ENCODE data around the gene BFAR. TPM values are rescaled to one million over a fixed set of nuclear protein-coding genes. Genes with fewer than 3 reads are reported as not detected.
A peak's percentile ranks its signal among the peaks of the same experiment; 100 is the strongest.

Gene BFAR, protein sequence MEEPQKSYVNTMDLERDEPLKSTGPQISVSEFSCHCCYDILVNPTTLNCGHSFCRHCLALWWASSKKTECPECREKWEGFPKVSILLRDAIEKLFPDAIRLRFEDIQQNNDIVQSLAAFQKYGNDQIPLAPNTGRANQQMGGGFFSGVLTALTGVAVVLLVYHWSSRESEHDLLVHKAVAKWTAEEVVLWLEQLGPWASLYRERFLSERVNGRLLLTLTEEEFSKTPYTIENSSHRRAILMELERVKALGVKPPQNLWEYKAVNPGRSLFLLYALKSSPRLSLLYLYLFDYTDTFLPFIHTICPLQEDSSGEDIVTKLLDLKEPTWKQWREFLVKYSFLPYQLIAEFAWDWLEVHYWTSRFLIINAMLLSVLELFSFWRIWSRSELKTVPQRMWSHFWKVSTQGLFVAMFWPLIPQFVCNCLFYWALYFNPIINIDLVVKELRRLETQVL
- total RNA-seq (ENCODE audit: low replicate concordance): 49.1 and 67.6 TPM in 2 replicates
- long read RNA-seq, transcript BFAR-203 (4 exons, 1,414 nt): minor isoform, 12 of 222 reads
- long read RNA-seq, transcript BFAR-201 (8 exons, 3,039 nt): major isoform, 175 of 222 reads
- long read RNA-seq, partial matches to known transcripts: 7 of 222 reads
- long read RNA-seq, other reads (novel, unspliced or antisense): 24 of 222 reads

DNA sequence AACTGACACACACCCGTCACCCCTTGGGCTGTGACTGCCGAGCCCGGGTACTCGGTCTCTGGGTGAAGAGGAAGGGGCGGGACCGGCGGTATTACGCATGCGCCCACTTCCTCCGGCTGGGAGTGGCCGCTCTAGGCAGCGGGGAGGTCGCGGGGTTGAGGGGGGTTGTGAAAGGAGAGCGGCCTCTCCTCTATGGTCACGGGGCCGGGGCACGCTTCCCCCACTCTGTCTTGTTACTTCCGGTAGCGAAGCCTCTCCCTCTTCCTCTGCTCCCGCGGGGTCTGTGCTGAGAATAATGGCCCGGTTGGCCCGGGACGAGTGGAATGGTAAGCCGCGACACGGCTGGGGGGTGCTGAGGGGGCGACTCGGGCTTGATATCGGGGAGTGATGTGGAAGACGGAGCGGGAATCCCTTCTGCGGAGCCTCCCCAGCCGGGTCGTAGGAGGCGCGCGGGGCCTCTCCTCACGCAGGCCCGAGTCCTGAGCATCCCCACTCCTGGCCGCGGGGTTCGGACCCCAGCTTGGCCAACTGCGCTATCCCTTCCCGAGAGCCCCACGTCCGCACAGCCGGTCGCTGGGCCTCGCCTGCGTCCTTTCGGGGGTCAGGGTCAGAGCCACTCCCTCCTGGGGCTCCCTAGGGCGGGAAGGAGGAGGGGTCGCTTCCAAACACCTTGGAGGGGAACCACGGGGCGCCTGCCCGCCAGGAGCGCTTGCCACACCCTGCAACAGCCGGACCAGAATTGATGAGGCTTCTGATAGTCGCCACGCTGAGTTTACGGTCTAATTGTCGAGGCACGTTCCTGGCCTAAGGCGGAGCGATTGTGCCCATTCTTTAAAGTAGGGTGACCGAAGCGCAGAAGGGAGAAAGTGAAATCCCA is at the start of gene BFAR:
TSS of gene BFAR (plus strand) at position 259 of the 877 bp plus-strand sequence. CDS start 11,396 bp downstream, outside the sequence.
- Mint-ChIP-seq H3K9me3 (peaks cover 5% of the 10 kb centered on the region), H3K27me3 (no peaks in the 10 kb centered on the region), H3K36me3 (no peaks in the 10 kb centered on the region), H3K4me3 (peak within 1 kb of the TSS; percentile 100), H3K4me1 (ENCODE audit: unreplicated experiment) (peaks cover 40% of the 10 kb centered on the region), H3K27ac (peak within 1 kb of the TSS; percentile 99)
- no peak for TF ChIP-seq CTCF (conservative IDR thresholded peaks at IDR 0.05)
- DNase-seq (ENCODE audit: extremely low spot score, unreplicated experiment): peak; percentile 99

- Mint-ChIP-seq H3K4me3 (no peak overlapping the region), H3K36me3 (peaks cover 22% of the 10 kb centered on the region), H3K9me3 (no peaks in the 10 kb centered on the region), H3K27ac (no peak overlapping the region), H3K4me1 (ENCODE audit: unreplicated experiment) (no peaks in the 10 kb centered on the region), H3K27me3 (no peaks in the 10 kb centered on the region)
- TF ChIP-seq CTCF (conservative IDR thresholded peaks at IDR 0.05): no peak
- no peak for DNase-seq (ENCODE audit: extremely low spot score, unreplicated experiment)
Measured at GRCh38 chr16:14585287-14585686, 47.5 kb upstream of the BFAR start.

DNA sequence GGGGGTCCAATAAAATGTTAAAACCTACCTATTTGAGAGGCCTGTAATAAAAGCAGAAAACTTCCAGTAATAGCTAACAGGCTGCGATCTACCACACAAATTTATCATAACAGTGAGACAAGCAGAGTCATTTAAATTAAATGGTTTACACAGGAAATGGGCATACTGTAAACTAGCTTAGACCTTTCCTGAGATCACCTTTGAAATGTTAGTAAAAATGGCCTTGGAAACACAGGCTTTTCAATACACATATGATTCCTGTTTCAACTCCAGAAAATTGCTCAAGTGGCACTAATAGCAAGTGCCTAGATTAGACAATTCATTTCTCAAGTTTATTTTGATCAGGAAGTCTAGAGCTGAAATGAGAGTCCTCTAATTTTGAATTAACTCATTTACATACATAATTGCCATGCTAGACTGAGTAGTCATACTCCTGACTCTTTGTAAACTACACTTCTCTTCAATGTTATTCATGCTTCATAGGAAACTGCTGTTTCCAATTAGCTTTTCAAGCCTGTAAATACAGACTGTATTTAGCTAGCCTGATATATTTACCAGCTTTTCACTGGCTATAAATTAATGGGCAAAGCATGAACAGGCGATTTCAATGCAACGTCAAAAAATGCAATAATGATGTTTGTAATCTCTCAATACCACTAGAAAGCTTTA is 46.0 kb upstream of the BFAR start:
- Mint-ChIP-seq H3K27me3 (no peaks in the 10 kb centered on the region), H3K4me1 (ENCODE audit: unreplicated experiment) (no peaks in the 10 kb centered on the region), H3K4me3 (no peak overlapping the region), H3K27ac (no peak overlapping the region), H3K9me3 (no peaks in the 10 kb centered on the region), H3K36me3 (peaks cover 25% of the 10 kb centered on the region)
- TF ChIP-seq CTCF (conservative IDR thresholded peaks at IDR 0.05): no peak
- no peak for DNase-seq (ENCODE audit: extremely low spot score, unreplicated experiment)

DNA sequence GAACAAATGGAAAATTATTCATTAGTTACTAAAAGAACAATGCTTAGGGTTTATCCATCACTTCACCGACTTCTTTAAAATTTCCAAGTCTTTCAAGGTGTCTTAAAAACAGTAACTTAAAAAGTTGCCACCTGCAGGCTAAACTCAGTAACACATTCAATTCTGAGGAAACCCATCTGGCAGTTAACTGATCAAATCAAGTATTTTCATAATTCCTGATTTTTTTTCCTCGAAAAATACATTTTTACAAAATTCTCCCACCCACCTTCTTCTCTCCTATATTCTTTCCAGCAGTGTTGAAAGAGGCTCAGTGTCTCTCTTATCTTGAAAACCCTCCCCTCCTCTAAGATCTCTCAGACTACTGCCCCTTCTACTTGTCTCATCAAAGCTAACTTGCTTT is 32.6 kb upstream of the BFAR start:
- no peak overlapping the region for H3K27ac Mint-ChIP-seq
- no peak overlapping the region for H3K4me3 Mint-ChIP-seq
- peaks cover 41% of the 10 kb centered on the region for H3K36me3 Mint-ChIP-seq
- no peaks in the 10 kb centered on the region for H3K4me1 Mint-ChIP-seq (ENCODE audit: unreplicated experiment)
- no peaks in the 10 kb centered on the region for H3K9me3 Mint-ChIP-seq
- H3K27me3 Mint-ChIP-seq: no peaks in the 10 kb centered on the region
- DNase-seq (ENCODE audit: extremely low spot score, unreplicated experiment): no peak
- TF ChIP-seq CTCF (conservative IDR thresholded peaks at IDR 0.05): peak; percentile 74

- H3K4me1 Mint-ChIP-seq (ENCODE audit: unreplicated experiment): no peaks in the 10 kb centered on the region
- H3K27me3 Mint-ChIP-seq: no peaks in the 10 kb centered on the region
- DNase-seq (ENCODE audit: extremely low spot score, unreplicated experiment): no peak
- no peaks in the 10 kb centered on the region for H3K9me3 Mint-ChIP-seq
- H3K4me3 Mint-ChIP-seq: no peak overlapping the region
- peaks cover 40% of the 10 kb centered on the region for H3K36me3 Mint-ChIP-seq
- no peak overlapping the region for H3K27ac Mint-ChIP-seq
- TF ChIP-seq CTCF (conservative IDR thresholded peaks at IDR 0.05): no peak
Measured at GRCh38 chr16:14602443-14602963, 30.2 kb upstream of the BFAR start.
